ENCODE data around the gene LRRC8E. TPM values are rescaled to one million over a fixed set of nuclear protein-coding genes. Genes with fewer than 3 reads are reported as not detected.

LRRC8E gene
- total RNA-seq, 1 donor from 2014 or later, result not detected

GRCh38 chr19:7933828-7934725, 45.8 kb downstream of the LRRC8E start:
- DNase-seq, result no peak
- Mint-ChIP-seq H3K36me3 (ENCODE audit: unreplicated experiment) (no peaks in the 10 kb centered on the region), H3K9me3 (ENCODE audit: unreplicated experiment) (no peaks in the 10 kb centered on the region), H3K27me3 (ENCODE audit: unreplicated experiment) (peaks cover 5% of the 10 kb centered on the region), H3K4me1 (ENCODE audit: low read depth, unreplicated experiment) (peaks cover 3% of the 10 kb centered on the region), H3K27ac (ENCODE audit: unreplicated experiment) (no peak overlapping the region), H3K4me3 (ENCODE audit: unreplicated experiment) (no peak overlapping the region)
- peak; percentile 1 for TF ChIP-seq CTCF (IDR thresholded peaks at IDR 0.05; ENCODE audit: partially characterized antibody, unreplicated experiment)

DNA sequence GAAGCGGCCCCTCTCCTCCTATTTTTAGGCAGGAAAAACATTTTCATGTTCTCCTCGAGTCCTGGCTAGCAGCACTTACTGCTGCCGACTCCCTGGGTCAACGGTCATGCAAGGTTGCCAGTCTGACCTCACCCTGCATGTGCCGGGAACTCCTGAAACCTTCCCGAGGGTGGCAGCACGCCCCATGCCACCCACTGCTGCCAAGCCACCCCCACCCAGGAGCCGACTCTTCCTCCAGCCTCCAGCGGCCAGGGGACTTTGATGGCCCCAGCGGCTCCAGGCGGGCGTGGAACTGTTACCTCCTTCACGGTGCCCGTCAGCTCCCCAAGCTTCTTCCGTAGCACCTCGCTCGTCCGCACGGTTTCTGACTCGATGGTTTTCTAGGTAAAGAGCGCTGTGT, 46.5 kb downstream of the LRRC8E start:
- TF ChIP-seq CTCF (IDR thresholded peaks at IDR 0.05; ENCODE audit: partially characterized antibody, unreplicated experiment), result no peak
- Mint-ChIP-seq H3K9me3 (ENCODE audit: unreplicated experiment) (no peaks in the 10 kb centered on the region), H3K27me3 (ENCODE audit: unreplicated experiment) (peaks cover 5% of the 10 kb centered on the region), H3K36me3 (ENCODE audit: unreplicated experiment) (no peaks in the 10 kb centered on the region), H3K4me1 (ENCODE audit: low read depth, unreplicated experiment) (peaks cover 3% of the 10 kb centered on the region), H3K27ac (ENCODE audit: unreplicated experiment) (no peak overlapping the region), H3K4me3 (ENCODE audit: unreplicated experiment) (no peak overlapping the region)
- DNase-seq, result no peak

GRCh38 chr19:7940841-7941240, 52.5 kb downstream of the LRRC8E start:
- Mint-ChIP-seq H3K9me3 (ENCODE audit: unreplicated experiment) (peaks cover 17% of the 10 kb centered on the region), H3K4me3 (ENCODE audit: unreplicated experiment) (no peak overlapping the region), H3K27ac (ENCODE audit: unreplicated experiment) (no peak overlapping the region), H3K27me3 (ENCODE audit: unreplicated experiment) (peaks cover 14% of the 10 kb centered on the region), H3K4me1 (ENCODE audit: low read depth, unreplicated experiment) (peaks cover 10% of the 10 kb centered on the region), H3K36me3 (ENCODE audit: unreplicated experiment) (no peaks in the 10 kb centered on the region)
- no peak for DNase-seq
- TF ChIP-seq CTCF (IDR thresholded peaks at IDR 0.05; ENCODE audit: partially characterized antibody, unreplicated experiment), result no peak

GRCh38 chr19:7941895-7942596, 53.7 kb downstream of the LRRC8E start:
- Mint-ChIP-seq H3K4me1 (ENCODE audit: low read depth, unreplicated experiment) (peaks cover 10% of the 10 kb centered on the region), H3K27me3 (ENCODE audit: unreplicated experiment) (peaks cover 14% of the 10 kb centered on the region), H3K27ac (ENCODE audit: unreplicated experiment) (no peak overlapping the region), H3K36me3 (ENCODE audit: unreplicated experiment) (no peaks in the 10 kb centered on the region), H3K9me3 (ENCODE audit: unreplicated experiment) (peaks cover 17% of the 10 kb centered on the region), H3K4me3 (ENCODE audit: unreplicated experiment) (peak overlapping the region; percentile 97)
- DNase-seq, result no peak
- no peak for TF ChIP-seq CTCF (IDR thresholded peaks at IDR 0.05; ENCODE audit: partially characterized antibody, unreplicated experiment)
